Fibroblast of lung (primary cell): Measurements from ENCODE around the gene KRT34.
"Not testable (repeated sequence)": the region's sequence is repeated elsewhere in the genome, so short reads cannot be mapped to it uniquely, and the experiment has no call there.

Experiments used
- CTCF ChIP-seq, 2 donors: IDR thresholded peaks in 1 of 2; conservative IDR thresholded peaks in 1 of 2; 1 replicate in 1 of 2; 2 replicates in 1 of 2; pipeline ENCODE4 v1.5.1; 2011 to 2012; ENCODE audit warnings: low read length in 2 of 2, control low read depth in 1 of 2, inconsistent platforms in 1 of 2, low read depth in 1 of 2, mild to moderate bottlenecking in 1 of 2
- EZH2 ChIP-seq: IDR thresholded peaks from 2 replicates; pipeline ENCODE4 v1.5.1; 2012; ENCODE audit warnings: low read length, control low read depth, mild to moderate bottlenecking; ENCODE audit errors: missing control alignments

DNA sequence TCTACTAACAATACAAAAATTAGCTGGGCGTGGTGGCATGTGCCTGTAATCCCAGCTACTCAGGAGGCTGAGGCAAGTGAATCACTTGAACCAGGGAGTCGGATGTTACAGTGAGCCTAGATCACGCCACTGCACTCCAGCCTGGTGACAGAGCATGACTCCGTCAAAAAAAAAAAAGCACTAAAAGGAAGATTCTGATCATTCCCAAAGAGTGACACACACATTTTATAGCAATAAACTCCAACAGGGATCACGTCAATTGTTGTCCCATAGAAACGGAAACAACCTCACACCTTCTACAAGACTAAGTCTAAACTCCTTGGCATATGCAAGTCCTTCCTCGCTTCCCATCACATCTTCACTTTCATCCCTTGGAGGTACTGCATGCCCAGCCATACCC, 2.0 kb downstream of the KRT34 start:
- TF ChIP-seq EZH2; CTCF (conservative IDR thresholded peaks at IDR 0.05 in 1 of 2, IDR thresholded peaks at IDR 0.05 in 1 of 2; ENCODE audit: low read depth in 1 of 2, low read length in 2 of 2): not testable (repeated sequence)
